Ovary (tissue), 9 donors: ENCODE data around the gene TST. TPM values are rescaled to one million over a fixed set of nuclear protein-coding genes. Genes with fewer than 3 reads are reported as not detected.

Experiments used
- DNase-seq, 5 donors: peaks; one replicate each; pipeline ENCODE4 v3.0.0-alpha.2; 2019 to 2020
- H3K27ac ChIP-seq, 2 donors: fragments of 200-600 bp; one replicate each; pipeline versions ENCODE4 v1.5.1 to v1.8.0; 2019 to 2022
- H3K27me3 ChIP-seq: fragments of 200-600 bp; one replicate; pipeline ENCODE4 v1.8.0; 2022
- H3K36me3 ChIP-seq: fragments of 200-600 bp; sonication (generic); one replicate; pipeline ENCODE4 v1.5.1; 2019
- H3K4me1 ChIP-seq: one replicate; pipeline ENCODE4 v1.8.1; 2013; ENCODE audit warnings: mild to moderate bottlenecking, moderate library complexity; ENCODE audit not compliant: insufficient read depth
- H3K4me3 ChIP-seq: fragments of 200-600 bp; sonication (generic); one replicate; pipeline ENCODE4 v1.5.1; 2017
- H3K9me3 ChIP-seq, 2 donors: fragments of 200-600 bp in 1 of 2; sonication (generic) in 1 of 2; one replicate each; pipeline versions ENCODE4 v1.5.1 to v1.8.1; 2013 to 2019; ENCODE audit warnings: mild to moderate bottlenecking in 1 of 2, moderate library complexity in 1 of 2
- EP300 ChIP-seq: sonication (generic); formaldehyde crosslinking; IDR thresholded peaks from one replicate; pipeline ENCODE4 v1.6.1; 2017; ENCODE audit warnings: antibody characterized with exemption
- POLR2A ChIP-seq: fragments of 450-650 bp; IDR thresholded peaks from one replicate; pipeline ENCODE4 v1.6.1; 2017; ENCODE audit warnings: antibody characterized with exemption, mild to moderate bottlenecking, moderate library complexity
- WGBS, 3 donors: extraction: QIAGEN DNeasy Blood & Tissue Kit in 1 of 3; methylation state at CpG; one replicate each; pipeline versions ENCODE4 v1.1.5 to v1.1.7; 2013 to 2017; 5-methylcytosine and 5-hydroxymethylcytosine counted together
- intact Hi-C, 4 donors: fragments of 100-400 bp; cut with DNase I; formaldehyde crosslinking; loops; one replicate each; pipeline versions ENCODE4 v1.11.0 to v1.15.1; 2022 to 2023
- polyA plus RNA-seq, 2 donors: library from polyadenylated mRNA; stranded (reverse); fragments of 200-250 nt in 1 of 2; fragments of 350-450 nt in 1 of 2; fragmentation: Illumina TruSeq in 1 of 2; extraction: RNeasy Lipid Tissue Mini Kit (QIAGEN cat#74804) in 1 of 2; gene quantifications; one replicate each; pipeline ENCODE4 v1.2.3, GENCODE V29; 2013 to 2014
- total RNA-seq, 7 donors: library from RNA; depleted of rRNA in 2 of 7; stranded (reverse); fragments of >200 nt in 2 of 7; fragmentation: NEBNext Ultra II Directional in 3 of 7; extraction: Animal tissue kit (Norgen Biotek cat#: 25700) in 3 of 7; gene quantifications; one replicate each; pipeline versions ENCODE4 v1.1.0 to v1.2.4, GENCODE V29; 2016 to 2023
- TF ChIP-seq, protein P1 (sequence below), 3 donors: fragments of 450-650 bp in 2 of 3; fragments of 200-600 bp in 1 of 3; IDR thresholded peaks; one replicate each; pipeline versions ENCODE4 v1.5.1 to v1.8.0; 2016 to 2022; ENCODE audit warnings: antibody characterized with exemption in 3 of 3, mild to moderate bottlenecking in 1 of 3
- donor health status: DM: no; HTN: no; CAD: no; lungs with moderate emphysema.
- donor health status: DM: no; HTN: no; CAD: no.
- donor health status: Bipolar disorder and iron deficiency.
- donor health status: DM: yes; HTN: yes; CAD: no.
- donor health status: DM: no; HTN: no; CAD: no.
- donor health status: DM: yes; HTN: yes; CAD: no.

TST gene
- total and polyA plus RNA-seq, 9 donors: 6.4 to 59.9 (median 42.4) TPM

DNA sequence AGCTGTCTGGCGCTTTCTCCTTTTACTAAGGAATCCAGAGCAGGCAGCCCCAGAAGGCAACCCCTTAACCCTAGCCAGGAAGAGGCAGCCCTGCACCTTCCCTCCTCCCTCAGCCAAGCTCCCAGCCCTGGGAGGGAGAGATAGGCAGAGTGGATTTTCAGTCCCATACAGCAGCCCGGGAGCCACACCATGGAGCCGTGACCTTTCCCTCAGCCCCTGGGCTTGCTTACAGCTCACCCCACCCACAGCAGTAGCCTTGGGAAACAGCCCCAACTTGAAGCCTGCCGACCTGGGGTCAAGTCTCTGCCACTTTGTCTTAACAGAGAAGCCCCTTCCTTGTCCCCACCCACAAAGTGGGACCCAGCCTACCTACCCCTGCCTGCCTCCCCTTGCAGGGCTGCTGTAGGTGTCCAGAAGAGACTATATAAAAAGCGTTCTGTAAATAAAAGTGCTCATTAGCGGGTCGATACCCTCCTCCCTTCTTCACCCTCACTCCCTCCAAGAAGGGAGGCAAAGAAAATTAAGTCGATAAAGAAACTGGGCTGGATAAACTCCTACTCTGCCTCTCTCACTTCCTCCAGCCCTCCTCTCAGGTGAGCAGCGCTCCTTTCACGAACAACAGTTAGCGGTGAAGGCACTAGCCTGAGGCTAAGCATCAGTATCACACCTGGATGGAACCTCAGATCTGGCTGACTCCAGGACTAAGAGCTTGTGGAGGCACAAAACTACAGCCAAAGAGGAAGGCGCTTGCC, 4.2 kb downstream of the TST start:
- H3K27me3 ChIP-seq: no peaks in the 10 kb centered on the region
- TF ChIP-seq POLR2A: no peak
- TF ChIP-seq EP300: no peak
- TF ChIP-seq, protein P1, sequence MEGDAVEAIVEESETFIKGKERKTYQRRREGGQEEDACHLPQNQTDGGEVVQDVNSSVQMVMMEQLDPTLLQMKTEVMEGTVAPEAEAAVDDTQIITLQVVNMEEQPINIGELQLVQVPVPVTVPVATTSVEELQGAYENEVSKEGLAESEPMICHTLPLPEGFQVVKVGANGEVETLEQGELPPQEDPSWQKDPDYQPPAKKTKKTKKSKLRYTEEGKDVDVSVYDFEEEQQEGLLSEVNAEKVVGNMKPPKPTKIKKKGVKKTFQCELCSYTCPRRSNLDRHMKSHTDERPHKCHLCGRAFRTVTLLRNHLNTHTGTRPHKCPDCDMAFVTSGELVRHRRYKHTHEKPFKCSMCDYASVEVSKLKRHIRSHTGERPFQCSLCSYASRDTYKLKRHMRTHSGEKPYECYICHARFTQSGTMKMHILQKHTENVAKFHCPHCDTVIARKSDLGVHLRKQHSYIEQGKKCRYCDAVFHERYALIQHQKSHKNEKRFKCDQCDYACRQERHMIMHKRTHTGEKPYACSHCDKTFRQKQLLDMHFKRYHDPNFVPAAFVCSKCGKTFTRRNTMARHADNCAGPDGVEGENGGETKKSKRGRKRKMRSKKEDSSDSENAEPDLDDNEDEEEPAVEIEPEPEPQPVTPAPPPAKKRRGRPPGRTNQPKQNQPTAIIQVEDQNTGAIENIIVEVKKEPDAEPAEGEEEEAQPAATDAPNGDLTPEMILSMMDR (IDR thresholded peaks at IDR 0.05): no peak
- peak overlapping the region in 1 of 2 donors; percentile 8 for H3K27ac ChIP-seq
- peak in 3 of 5 donors; percentile 47 to 55 (median 49) for DNase-seq
- 46 to 49% (median 46%) methylated on average over 12 of the region's 12 CpGs for WGBS, 3 donors
- no peak overlapping the region for H3K4me3 ChIP-seq
- no peaks in the 10 kb centered on the region for H3K9me3 ChIP-seq
- peaks cover 12% of the 10 kb centered on the region for H3K4me1 ChIP-seq
- no peaks in the 10 kb centered on the region for H3K36me3 ChIP-seq
- intact Hi-C loops: no loop called here

DNA sequence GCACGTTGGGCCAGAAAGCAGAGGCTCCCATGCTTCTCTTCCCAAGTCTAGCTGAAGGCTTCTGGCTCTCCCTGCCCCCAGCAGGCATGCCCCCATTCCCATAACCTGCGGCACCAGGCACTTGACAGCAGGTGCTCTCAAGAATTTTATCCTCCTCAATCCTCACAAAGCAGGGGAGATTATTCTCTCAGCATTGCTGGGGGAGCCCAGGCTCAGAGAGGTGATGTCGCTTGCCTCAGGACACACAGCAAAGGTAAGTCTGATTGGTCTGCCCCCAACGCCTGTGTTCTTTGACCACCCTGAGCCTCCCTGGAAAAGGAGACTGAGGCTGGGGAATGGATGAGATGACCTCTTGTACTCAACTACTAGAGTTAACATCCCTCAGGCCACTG, 4.8 kb downstream of the TST start:
- 80 to 81% (median 80%) methylated on average over 4 of the region's 4 CpGs for WGBS, 3 donors
- peaks cover 12% of the 10 kb centered on the region for H3K4me1 ChIP-seq
- intact Hi-C loops: no loop called here
- no peak for DNase-seq
- H3K27me3 ChIP-seq: no peaks in the 10 kb centered on the region
- no peaks in the 10 kb centered on the region for H3K9me3 ChIP-seq
- no peaks in the 10 kb centered on the region for H3K36me3 ChIP-seq
- peak overlapping the region in 1 of 2 donors; percentile 8 for H3K27ac ChIP-seq
- TF ChIP-seq POLR2A (no peak), EP300 (no peak)
- TF ChIP-seq, protein P1 (IDR thresholded peaks at IDR 0.05): no peak
- H3K4me3 ChIP-seq: no peak overlapping the region

DNA sequence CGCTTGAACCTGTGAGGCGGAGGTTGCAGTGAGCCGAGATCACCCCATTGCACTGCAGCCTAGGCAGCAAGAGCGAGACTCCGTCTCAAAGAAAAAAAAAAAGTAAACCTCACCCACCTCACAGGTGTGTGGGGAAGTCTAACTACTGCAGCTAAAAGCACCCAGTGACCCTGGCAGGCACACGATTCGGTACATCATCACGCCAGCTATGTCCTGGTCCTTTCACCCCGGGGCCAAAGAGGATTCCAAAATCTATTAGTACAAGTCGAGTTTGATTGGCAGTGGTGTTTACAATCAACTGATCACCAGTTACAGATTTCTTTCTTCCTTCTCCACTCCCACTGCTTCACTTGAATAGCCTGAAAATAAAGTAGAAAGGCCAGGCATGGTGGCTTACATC, 6.3 kb downstream of the TST start:
- 81 to 95% (median 83%) methylated on average over 10 of the region's 10 CpGs for WGBS, 3 donors

DNA sequence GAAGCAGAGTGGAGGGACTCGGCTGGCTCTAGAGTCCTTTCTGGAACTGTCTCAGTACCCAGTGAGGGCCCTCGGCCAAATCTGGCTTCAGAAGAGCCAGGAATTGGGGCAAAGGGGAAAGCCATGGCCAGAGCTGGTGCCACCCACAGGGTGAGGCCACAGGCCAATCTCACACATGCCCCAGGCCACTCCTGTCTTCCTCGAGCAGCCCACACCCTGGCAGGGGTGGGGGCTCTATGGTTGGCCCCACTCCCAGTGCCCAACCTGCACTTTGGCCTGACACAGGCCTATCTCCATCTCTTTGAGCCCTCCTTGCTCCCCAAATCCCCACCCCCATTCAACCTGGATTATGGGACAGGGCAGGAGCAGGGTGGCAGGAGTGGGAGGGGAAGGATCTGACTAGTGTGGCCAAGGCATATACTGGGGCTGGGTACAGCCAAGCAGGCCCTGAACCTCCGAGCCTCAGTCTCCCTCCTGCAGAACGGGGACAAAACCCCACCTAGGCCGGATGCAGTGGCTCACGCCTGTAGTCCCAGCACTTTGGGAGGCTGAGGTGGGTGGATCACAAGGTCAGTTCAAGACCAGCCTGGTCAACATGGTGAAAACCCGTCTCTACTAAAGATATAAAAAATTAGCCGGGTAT, 6.9 kb downstream of the TST start:
- TF ChIP-seq EP300: no peak
- TF ChIP-seq, protein P1 (IDR thresholded peaks at IDR 0.05): no peak
- no peak for TF ChIP-seq POLR2A
- Histone ChIP-seq H3K27ac (peak overlapping the region in 1 of 2 donors; percentile 41), H3K9me3 (no peaks in the 10 kb centered on the region), H3K4me3 (no peak overlapping the region), H3K27me3 (no peaks in the 10 kb centered on the region), H3K36me3 (no peaks in the 10 kb centered on the region), H3K4me1 (peaks cover 5% of the 10 kb centered on the region)
- DNase-seq: no peak
- 70 to 82% (median 75%) methylated on average over 9 of the region's 9 CpGs for WGBS, 3 donors
- intact Hi-C loops: no loop called here

More for the DNA sequence above, 6.3 kb downstream of the TST start:
- Histone ChIP-seq H3K36me3 (no peaks in the 10 kb centered on the region), H3K9me3 (no peaks in the 10 kb centered on the region), H3K4me1 (peaks cover 8% of the 10 kb centered on the region), H3K4me3 (no peak overlapping the region), H3K27me3 (no peaks in the 10 kb centered on the region), H3K27ac (no peak overlapping the region)
- TF ChIP-seq POLR2A: no peak
- no peak for TF ChIP-seq EP300
- TF ChIP-seq, protein P1 (IDR thresholded peaks at IDR 0.05): no peak
- intact Hi-C loops: no loop called here
- DNase-seq: no peak
